BE2C (cell line): ENCODE results near the gene CSAG3. TPM values are rescaled to one million over a fixed set of nuclear protein-coding genes. Genes with fewer than 3 reads are reported as not detected.
"Not testable (repeated sequence)": the region's sequence is repeated elsewhere in the genome, so short reads cannot be mapped to it uniquely, and the experiment has no call there.

Experiments used
- DNase-seq: peaks from one replicate; pipeline ENCODE4 v3.0.0-alpha.2; 2020
- H3K27me3 ChIP-seq: fragments of 250-450 bp; sonication (Bioruptor Pico); 2 replicates; pipeline ENCODE4 v1.5.1; 2020; ENCODE audit warnings: mild to moderate bottlenecking
- H3K36me3 ChIP-seq: fragments of 250-450 bp; sonication (Bioruptor Pico); 2 replicates; pipeline ENCODE4 v1.5.1; 2020; ENCODE audit warnings: mild to moderate bottlenecking
- H3K4me1 ChIP-seq: fragments of 250-450 bp; sonication (Bioruptor Pico); 2 replicates; pipeline ENCODE4 v1.5.1; 2020
- H3K4me3 ChIP-seq: 2 replicates; pipeline ENCODE4 v1.5.1; 2011; ENCODE audit warnings: low read depth, low read length
- H3K9me3 ChIP-seq: fragments of 250-450 bp; sonication (Bioruptor Pico); 2 replicates; pipeline ENCODE4 v1.5.1; 2020
- polyA plus RNA-seq: library from polyadenylated mRNA; unstranded; fragments of >200 nt; gene quantifications from one replicate; pipeline ENCODE4 v1.2.1, GENCODE V29; 2012; ENCODE audit warnings: low read depth, missing spikeins; ENCODE audit not compliant: insufficient read length, insufficient read depth
- TF ChIP-seq, protein P1 (sequence below): IDR thresholded peaks from 2 replicates; pipeline ENCODE4 v1.5.1; 2012; ENCODE audit warnings: mild to moderate bottlenecking, low read depth, low read length

Gene CSAG3
- 1.7 TPM for polyA plus RNA-seq

- not testable (repeated sequence) for H3K27me3 ChIP-seq, DNase-seq, H3K36me3 ChIP-seq, H3K4me1 ChIP-seq, H3K9me3 ChIP-seq, H3K4me3 ChIP-seq
Observed at GRCh38 chrX:152758918-152759317, at the start of gene CSAG3. Gene CSAG3, plus strand, starts transcription at chrX:152759218.

DNA sequence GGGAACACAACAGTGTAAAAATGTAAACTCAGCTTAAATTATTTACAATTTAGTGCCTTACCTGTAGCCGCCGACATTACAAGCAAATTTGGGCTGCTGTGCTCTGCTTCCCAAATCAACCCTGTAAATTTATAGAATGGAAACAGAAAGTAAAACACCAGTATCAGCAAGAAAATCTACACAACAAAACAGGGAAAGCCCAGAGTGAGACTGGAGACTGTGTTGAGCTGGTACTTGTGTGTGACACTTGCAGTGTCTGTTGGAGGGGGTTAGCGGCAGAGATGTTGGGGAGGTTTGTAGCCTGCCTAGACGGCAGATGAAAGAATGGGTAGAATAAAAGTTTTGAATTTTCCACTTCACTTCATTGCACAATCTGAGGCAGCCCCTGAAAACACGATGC is 45.8 kb upstream of the CSAG3 start:
- not testable (repeated sequence) for H3K9me3 ChIP-seq, H3K36me3 ChIP-seq, DNase-seq, H3K4me3 ChIP-seq, H3K4me1 ChIP-seq, H3K27me3 ChIP-seq

- H3K9me3 ChIP-seq, H3K4me3 ChIP-seq, H3K36me3 ChIP-seq: not testable (repeated sequence)
Observed at GRCh38 chrX:152713815-152714787, 44.9 kb upstream of the CSAG3 start, which contains the start of gene MAGEA2B. Gene MAGEA2B, plus strand, starts transcription at chrX:152714628. Its CDS starts 2,479 bp downstream, at chrX:152717107.

DNA sequence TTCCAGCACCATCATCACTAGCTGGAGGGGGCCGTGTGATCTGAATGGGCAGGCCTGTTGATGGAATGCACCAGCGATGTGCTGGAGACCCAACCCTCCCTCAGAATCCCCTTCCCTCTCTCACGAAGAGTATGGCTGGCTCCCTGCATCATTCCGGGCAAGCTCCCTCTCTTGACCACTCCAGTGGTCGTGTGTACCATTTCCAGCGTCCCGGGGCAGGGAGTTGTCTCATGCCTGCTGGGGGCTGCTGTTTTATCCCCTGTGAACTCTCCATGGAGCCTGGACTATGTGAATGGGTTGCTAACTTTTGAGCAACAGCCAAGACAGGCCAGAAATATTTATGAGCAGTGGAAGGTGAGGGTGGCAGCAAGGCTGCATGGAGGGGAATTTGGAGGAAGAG is 33.6 kb upstream of the CSAG3 start:
- H3K27me3 ChIP-seq: no peaks in the 10 kb centered on the region
- H3K9me3 ChIP-seq: no peaks in the 10 kb centered on the region
- no peaks in the 10 kb centered on the region for H3K36me3 ChIP-seq
- TF ChIP-seq, protein P1, sequence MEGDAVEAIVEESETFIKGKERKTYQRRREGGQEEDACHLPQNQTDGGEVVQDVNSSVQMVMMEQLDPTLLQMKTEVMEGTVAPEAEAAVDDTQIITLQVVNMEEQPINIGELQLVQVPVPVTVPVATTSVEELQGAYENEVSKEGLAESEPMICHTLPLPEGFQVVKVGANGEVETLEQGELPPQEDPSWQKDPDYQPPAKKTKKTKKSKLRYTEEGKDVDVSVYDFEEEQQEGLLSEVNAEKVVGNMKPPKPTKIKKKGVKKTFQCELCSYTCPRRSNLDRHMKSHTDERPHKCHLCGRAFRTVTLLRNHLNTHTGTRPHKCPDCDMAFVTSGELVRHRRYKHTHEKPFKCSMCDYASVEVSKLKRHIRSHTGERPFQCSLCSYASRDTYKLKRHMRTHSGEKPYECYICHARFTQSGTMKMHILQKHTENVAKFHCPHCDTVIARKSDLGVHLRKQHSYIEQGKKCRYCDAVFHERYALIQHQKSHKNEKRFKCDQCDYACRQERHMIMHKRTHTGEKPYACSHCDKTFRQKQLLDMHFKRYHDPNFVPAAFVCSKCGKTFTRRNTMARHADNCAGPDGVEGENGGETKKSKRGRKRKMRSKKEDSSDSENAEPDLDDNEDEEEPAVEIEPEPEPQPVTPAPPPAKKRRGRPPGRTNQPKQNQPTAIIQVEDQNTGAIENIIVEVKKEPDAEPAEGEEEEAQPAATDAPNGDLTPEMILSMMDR: no peak
- DNase-seq: no peak
- no peaks in the 10 kb centered on the region for H3K4me1 ChIP-seq
- no peak overlapping the region for H3K4me3 ChIP-seq

More at GRCh38 chrX:152713815-152714787, 44.9 kb upstream of the CSAG3 start, which contains the start of gene MAGEA2B:
- not testable (repeated sequence) for H3K4me1 ChIP-seq, H3K27me3 ChIP-seq, DNase-seq

DNA sequence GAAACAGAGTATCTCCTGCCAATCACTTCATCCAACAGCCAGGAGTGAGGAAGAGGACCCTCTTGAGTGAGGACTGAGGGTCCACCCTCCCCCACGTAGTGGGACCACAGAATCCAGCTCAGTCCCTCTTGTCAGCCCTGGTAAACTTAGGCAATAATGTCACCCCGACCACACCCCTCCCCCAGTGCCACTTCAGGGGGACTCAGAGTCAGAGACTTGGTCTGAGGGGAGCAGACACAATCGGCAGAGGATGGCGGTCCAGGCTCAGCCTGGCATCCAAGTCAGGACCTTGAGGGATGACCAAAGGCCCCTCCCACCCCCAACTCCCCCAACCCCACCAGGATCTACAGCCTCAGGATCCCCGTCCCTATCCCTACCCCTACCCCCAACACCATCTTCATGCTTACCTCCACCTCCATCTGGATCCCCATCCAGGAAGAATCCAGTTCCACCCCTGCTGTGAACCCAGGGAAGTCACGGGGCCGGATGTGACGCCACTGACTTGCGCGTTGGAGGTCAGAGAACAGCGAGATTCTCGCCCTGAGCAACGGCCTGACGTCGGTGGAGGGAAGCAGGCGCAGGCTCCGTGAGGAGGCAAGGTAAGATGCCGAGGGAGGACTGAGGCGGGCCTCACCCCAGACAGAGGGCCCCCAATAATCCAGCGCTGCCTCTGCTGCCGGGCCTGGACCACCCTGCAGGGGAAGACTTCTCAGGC is 25.6 kb upstream of the CSAG3 start, which contains the start of the genes CSAG1 and MAGEA12:
TSS of gene CSAG1 (minus strand) at position 461 of the 715 bp plus-strand sequence. CDS start 1,261 bp downstream, outside the sequence.
TSS of gene MAGEA12 (plus strand) at position 497 of the 715 bp plus-strand sequence. CDS start 2,405 bp downstream, outside the sequence.
- Histone ChIP-seq H3K36me3 (no peaks in the 10 kb centered on the region), H3K27me3 (no peaks in the 10 kb centered on the region), H3K4me1 (no peaks in the 10 kb centered on the region), H3K4me3 (no peak within 1 kb of the TSS), H3K9me3 (no peaks in the 10 kb centered on the region)
- TF ChIP-seq, protein P1: no peak
- no peak for DNase-seq

DNA sequence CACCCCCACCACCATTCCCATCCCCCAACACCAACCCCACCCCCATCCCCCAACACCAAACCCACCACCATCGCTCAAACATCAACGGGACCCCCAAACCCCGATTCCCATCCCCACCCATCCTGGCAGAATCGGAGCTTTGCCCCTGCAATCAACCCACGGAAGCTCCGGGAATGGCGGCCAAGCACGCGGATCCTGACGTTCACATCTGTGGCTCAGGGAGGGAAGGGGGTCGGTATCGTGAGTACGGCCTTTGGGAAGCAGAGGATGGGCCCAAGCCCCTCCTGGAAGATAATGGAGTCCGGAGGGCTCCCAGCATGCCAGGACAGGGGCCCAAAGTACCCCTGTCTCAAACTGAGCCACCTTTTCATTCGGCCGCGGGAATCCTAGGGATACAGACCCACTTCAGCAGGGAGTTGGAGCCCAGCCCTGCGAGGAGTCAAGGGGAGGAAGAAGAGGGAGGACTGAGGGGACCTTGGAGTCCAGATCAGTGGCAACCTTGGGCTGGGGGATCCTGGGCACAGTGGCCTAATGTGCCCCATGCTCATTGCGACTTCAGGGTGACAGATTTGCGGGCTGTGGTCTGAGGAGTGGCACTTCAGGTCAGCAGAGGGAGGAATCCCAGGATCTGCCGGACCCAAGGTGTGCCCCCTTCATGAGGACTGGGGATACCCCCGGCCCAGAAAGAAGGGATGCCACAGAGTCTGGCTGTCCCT is 24.7 kb upstream of the CSAG3 start:
- H3K4me3 ChIP-seq, H3K27me3 ChIP-seq, H3K9me3 ChIP-seq, H3K4me1 ChIP-seq, H3K36me3 ChIP-seq, DNase-seq: not testable (repeated sequence)

- DNase-seq: no peak
Observed at GRCh38 chrX:152735101-152735500, 23.9 kb upstream of the CSAG3 start.

More at GRCh38 chrX:152735101-152735500, 23.9 kb upstream of the CSAG3 start:
- Histone ChIP-seq H3K4me1 (no peaks in the 10 kb centered on the region), H3K27me3 (no peaks in the 10 kb centered on the region), H3K36me3 (no peaks in the 10 kb centered on the region), H3K9me3 (no peaks in the 10 kb centered on the region), H3K4me3 (no peak overlapping the region)
- TF ChIP-seq, protein P1: no peak
